GM12878 (cell line): Measurements from ENCODE around the gene SH2D7. TPM values are rescaled to one million over a fixed set of nuclear protein-coding genes. Genes with fewer than 3 reads are reported as not detected.

ENCODE experiments used
- ATAC-seq: fragments of 200-7000 bp; cut with Tn5 transposase; 3 replicates; pipeline ENCODE4 v1.9.1; 2020; ENCODE audit warnings: mild to moderate bottlenecking, moderate library complexity
- BruUV-seq: library from RNA; stranded (reverse); fragments of 400-500 nt; replicated peaks from 2 replicates; lab custom pipeline; 2021; lab: Mats Ljungman, UMichigan
- CTCF ChIA-PET: fragments of 300-600 bp; sonication (Branson Sonifier 250); formaldehyde crosslinking; extraction: SDS; loops from one replicate; lab custom pipeline; 2021; ENCODE audit warnings: inconsistent platforms; lab: Yijun Ruan, JAX
- POLR2A ChIA-PET: fragments of 350-600 bp; formaldehyde crosslinking; extraction: SDS; loops from one replicate; lab custom pipeline; 2021; ENCODE audit warnings: inconsistent platforms; lab: Charles Lee
- RAD21 ChIA-PET: fragments of 300-600 bp; sonication (Branson Sonifier 250); formaldehyde crosslinking; loops from one replicate; lab custom pipeline; 2023; ENCODE audit warnings: antibody characterized with exemption; ENCODE audit not compliant: unreplicated experiment; lab: Charles Lee
- SMC1A ChIA-PET: fragments of 300-600 bp; sonication (Branson Sonifier 250); formaldehyde crosslinking; loops from one replicate; lab custom pipeline; 2023; ENCODE audit not compliant: unreplicated experiment, uncharacterized antibody; lab: Charles Lee
- DNase-seq: peaks from one replicate; pipeline ENCODE4 v3.0.0-alpha.2; 2011; ENCODE audit warnings: low read depth, low spot score
- FAIRE-seq: peaks from 3 replicates; lab custom pipeline; 2011; peaks lifted over from hg19 to GRCh38; lab: Jason Lieb, UNC
- H2AFZ ChIP-seq: 2 replicates; pipeline ENCODE4 v1.6.0; 2011; ENCODE audit warnings: low read depth, low read length, control low read depth; ENCODE audit not compliant: control insufficient read depth
- H3K27ac ChIP-seq: 2 replicates; pipeline ENCODE4 v1.5.1; 2011; ENCODE audit warnings: control low read depth; ENCODE audit not compliant: control insufficient read depth, insufficient read depth
- H3K27me3 ChIP-seq, 2 experiments: replicated peaks in 1 of 2; 2 replicates each; pipeline versions ENCODE4 v1.6.0 to v1.6.1; 2011; ENCODE audit warnings: low read length in 1 of 2; ENCODE audit not compliant: control insufficient read depth in 2 of 2, insufficient read depth in 2 of 2
- H3K36me3 ChIP-seq, 2 experiments: 2 replicates each; pipeline ENCODE4 v1.5.1; 2011; ENCODE audit warnings: low read length in 1 of 2; ENCODE audit not compliant: control insufficient read depth in 2 of 2, insufficient read depth in 2 of 2
- H3K4me1 ChIP-seq: 2 replicates; pipeline ENCODE4 v1.6.1; 2011; ENCODE audit warnings: mild to moderate bottlenecking, low read length, moderate library complexity, mixed read lengths; ENCODE audit not compliant: control insufficient read depth, insufficient read depth
- H3K4me2 ChIP-seq: 2 replicates; pipeline ENCODE4 v1.6.0; 2011; ENCODE audit warnings: control low read depth; ENCODE audit not compliant: control insufficient read depth, insufficient read depth
- H3K4me3 ChIP-seq: fragments of 200-600 bp; sonication (generic); 2 replicates; pipeline ENCODE4 v1.5.1; 2016
- H3K79me2 ChIP-seq: 2 replicates; pipeline ENCODE4 v1.6.0; 2011; ENCODE audit warnings: low read length; ENCODE audit not compliant: control insufficient read depth, insufficient read depth
- H3K9ac ChIP-seq: 2 replicates; pipeline ENCODE4 v1.8.0; 2011; ENCODE audit warnings: low read length, control low read depth, mixed read lengths; ENCODE audit not compliant: control insufficient read depth, insufficient read depth
- H3K9me3 ChIP-seq: replicated peaks from 3 replicates; pipeline ENCODE4 v1.5.1; 2011; ENCODE audit warnings: mild to moderate bottlenecking, low read length; ENCODE audit not compliant: control insufficient read depth, insufficient read depth
- H4K20me1 ChIP-seq: 2 replicates; pipeline ENCODE4 v1.6.0; 2011; ENCODE audit not compliant: control insufficient read depth, insufficient read depth
- BCL11A ChIP-seq: IDR thresholded peaks from 2 replicates; pipeline ENCODE4 v1.6.1; 2011; ENCODE audit warnings: low read depth, low read length
- BCL3 ChIP-seq: IDR thresholded peaks from 2 replicates; pipeline ENCODE4 v1.6.1; 2011; ENCODE audit warnings: borderline replicate concordance, low read depth, mild to moderate bottlenecking, moderate library complexity, low read length; ENCODE audit not compliant: insufficient read depth, poor library complexity, severe bottlenecking
- HSF1 ChIP-seq: fragments of 150-350 bp; IDR thresholded peaks from 2 replicates; pipeline ENCODE4 v1.6.1; 2014; ENCODE audit warnings: mild to moderate bottlenecking, low read depth, low read length
- IRF3 ChIP-seq: fragments of 450-650 bp; IDR thresholded peaks from 2 replicates; pipeline ENCODE4 v1.6.1; 2014; ENCODE audit warnings: mild to moderate bottlenecking
- KAT2A ChIP-seq: conservative IDR thresholded peaks from 2 replicates; pipeline ENCODE4 v1.6.1; 2011; ENCODE audit warnings: low read depth, low read length; ENCODE audit not compliant: control insufficient read depth
- NBN ChIP-seq: fragments of 450-650 bp; IDR thresholded peaks from 2 replicates; pipeline ENCODE4 v1.6.1; 2016
- RFX5 ChIP-seq: IDR thresholded peaks from 2 replicates; pipeline ENCODE4 v1.6.1; 2011; ENCODE audit warnings: low read depth, low read length, improper control_type of control experiment
- TBL1XR1 ChIP-seq: IDR thresholded peaks from 2 replicates; pipeline ENCODE4 v1.6.1; 2012; ENCODE audit warnings: low read depth, low read length, improper control_type of control experiment
- YY1 ChIP-seq: IDR thresholded peaks from 2 replicates; pipeline ENCODE4 v1.6.1; 2011; ENCODE audit warnings: low read depth, mild to moderate bottlenecking, low read length
- ZNF384 ChIP-seq: IDR thresholded peaks from 2 replicates; pipeline ENCODE4 v1.6.1; 2012; ENCODE audit warnings: low read depth, mild to moderate bottlenecking, low read length, improper control_type of control experiment, borderline replicate concordance
- WGBS: methylation state at CpG from one replicate; pipeline ENCODE4 v1.1.6; 2016; ENCODE audit warnings: low lambda C conversion rate; ENCODE audit not compliant: insufficient replicate concordance, insufficient coverage; ENCODE audit errors: missing lambda C conversion rate; 5-methylcytosine and 5-hydroxymethylcytosine counted together
- in situ Hi-C: fragments of 300-500 bp; cut with MboI; formaldehyde crosslinking; loops from 9 replicates; pipeline ENCODE4 v1.14.3; 2018; ENCODE audit warnings: mixed read lengths
- intact Hi-C: fragments of 100-400 bp; cut with micrococcal nuclease; formaldehyde crosslinking; loops from one replicate; pipeline ENCODE4 v1.14.2; 2022; ENCODE audit not compliant: unreplicated experiment
- polyA plus RNA-seq, 11 experiments: library from polyadenylated mRNA; depleted of rRNA in 4 of 11; unstranded in 6 of 11; stranded (reverse) in 5 of 11; fragments of >200 nt; fragmentation: Nextera tagmentation in 4 of 11; fragmentation: Illumina TruSeq in 1 of 11; extraction: Ambion mirVana in 4 of 11; extraction: Trizol in 1 of 11; gene quantifications; 1 replicate in 1 of 11; 2 replicates in 10 of 11; pipeline versions ENCODE4 v1.2.1 to v1.2.3, GENCODE V29; 2011 to 2016; ENCODE audit warnings: inconsistent platforms in 2 of 11, missing spikeins in 2 of 11, low read depth in 1 of 11
- total RNA-seq, 4 experiments: library from RNA; depleted of rRNA in 3 of 4; stranded (reverse); fragments of >200 nt in 3 of 4; fragmentation: Illumina TruSeq in 1 of 4; extraction: Trizol in 1 of 4; gene quantifications; 2 replicates each; pipeline versions ENCODE4 v1.2.1 to v1.2.3, GENCODE V29; 2013 to 2021
- TF ChIP-seq, protein P1 (sequence below): IDR thresholded peaks from 2 replicates; pipeline ENCODE4 v1.6.1; 2012; ENCODE audit warnings: low read depth, low read length, improper control_type of control experiment

The SH2D7 gene
- total and polyA plus RNA-seq, 10 of the 15 experiments (the other 5 are each of a cell fraction or from before 2014, with no cell fraction given) = 0.04 to 0.06 TPM; not detected in 8

GRCh38 chr15:78082743-78083110 is 9.6 kb upstream of the SH2D7 start:
- H3K79me2 ChIP-seq = no peaks in the 10 kb centered on the region
- no peaks in the 10 kb centered on the region for H4K20me1 ChIP-seq
- H3K36me3 ChIP-seq = no peaks in the 10 kb centered on the region
- no peak for TF ChIP-seq KAT2A
- no peak for FAIRE-seq
- H3K4me3 ChIP-seq = no peak overlapping the region
- H3K9ac ChIP-seq = no peak overlapping the region
- ChIA-PET SMC1A (interaction anchor here (0.6 to 3.8 kb wide), 11 partner anchors 8 to 64 kb away, joined by 3 to 13 read pairs (median 4); no protein-coding TSS in a partner anchor), RAD21 (interaction anchor here (1.0 to 2.2 kb wide), 6 partner anchors 15 to 32 kb away, joined by 3 to 9 read pairs (median 4); no protein-coding TSS in a partner anchor), POLR2A (interaction anchor here (0.5 to 3.0 kb wide), 6 partner anchors 10 to 69 kb away, joined by 3 to 12 read pairs (median 4); no protein-coding TSS in a partner anchor), CTCF (interaction anchor here (0.8 to 3.1 kb wide), 7 partner anchors 13 to 182 kb away, joined by 4 to 16 read pairs (median 4); no protein-coding TSS in a partner anchor)
- peak; percentile 14; the same call in 2 of the 3 replicates for ATAC-seq
- in situ Hi-C loops (no loop called here), intact Hi-C loops (no loop called here)
- H3K9me3 ChIP-seq = no peaks in the 10 kb centered on the region
- H3K27ac ChIP-seq = no peak overlapping the region
- no TSS peak for BruUV-seq
- H3K4me2 ChIP-seq = no peak overlapping the region
- no peak overlapping the region for H2AFZ ChIP-seq
- no peak for DNase-seq
- peaks cover 8% of the 10 kb centered on the region for H3K4me1 ChIP-seq
- no peaks in the 10 kb centered on the region for H3K27me3 ChIP-seq
- WGBS = 56% methylated on average over 1 of the region's 1 CpG

DNA sequence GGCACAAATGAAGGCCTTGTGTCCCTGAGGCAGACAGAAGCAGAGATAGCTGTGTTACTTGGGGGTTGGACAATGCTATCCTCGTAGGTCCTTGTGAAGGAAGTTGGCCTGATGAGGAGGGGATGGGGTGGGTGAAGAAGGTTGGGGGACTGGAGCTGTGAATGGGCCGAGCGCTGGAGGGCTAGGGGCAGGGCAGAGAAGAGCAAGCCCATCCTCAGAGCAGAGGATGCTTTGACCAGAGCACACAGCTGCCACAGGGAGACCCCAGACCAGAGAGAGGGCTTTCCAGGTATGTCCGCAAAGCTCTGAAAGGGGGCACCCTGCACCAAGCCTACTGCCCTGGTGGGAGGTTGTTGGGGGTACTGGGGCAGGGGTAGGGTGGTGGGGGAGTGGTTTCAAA is 9.2 kb upstream of the SH2D7 start:
- BruUV-seq = no TSS peak
- Histone ChIP-seq H3K9ac (no peak overlapping the region), H2AFZ (no peak overlapping the region), H3K4me1 (peaks cover 13% of the 10 kb centered on the region), H3K4me3 (no peak overlapping the region), H3K79me2 (no peaks in the 10 kb centered on the region), H3K4me2 (no peak overlapping the region), H3K27me3 (no peaks in the 10 kb centered on the region), H3K9me3 (no peaks in the 10 kb centered on the region), H3K36me3 (no peaks in the 10 kb centered on the region), H4K20me1 (no peaks in the 10 kb centered on the region), H3K27ac (no peak overlapping the region)
- DNase-seq = no peak
- no peak for FAIRE-seq
- in situ Hi-C loops (no loop called here), intact Hi-C loops (no loop called here)
- POLR2A ChIA-PET = interaction anchor here (1.1 to 3.0 kb wide), 5 partner anchors 10 to 32 kb away, joined by 3 to 12 read pairs (median 5); no protein-coding TSS in a partner anchor
- SMC1A ChIA-PET = interaction anchor here (1.0 to 3.8 kb wide), 8 partner anchors 10 to 64 kb away, joined by 3 to 13 read pairs (median 4); no protein-coding TSS in a partner anchor
- no peak for ATAC-seq
- CTCF ChIA-PET = interaction anchor here (1.5 to 3.1 kb wide), 5 partner anchors 13 to 117 kb away, joined by 4 to 16 read pairs (median 5); no protein-coding TSS in a partner anchor
- RAD21 ChIA-PET = interaction anchor here (1.3 to 2.2 kb wide), 4 partner anchors 16 to 33 kb away, joined by 3 to 9 read pairs (median 4); no protein-coding TSS in a partner anchor
- WGBS = 57% methylated on average over 4 of the region's 4 CpGs
- no peak for TF ChIP-seq YY1
- TF ChIP-seq HSF1 = no peak
- no peak for TF ChIP-seq BCL11A
- TF ChIP-seq IRF3 = no peak
- TF ChIP-seq NBN = no peak
- no peak for TF ChIP-seq BCL3
- TF ChIP-seq, protein P1, sequence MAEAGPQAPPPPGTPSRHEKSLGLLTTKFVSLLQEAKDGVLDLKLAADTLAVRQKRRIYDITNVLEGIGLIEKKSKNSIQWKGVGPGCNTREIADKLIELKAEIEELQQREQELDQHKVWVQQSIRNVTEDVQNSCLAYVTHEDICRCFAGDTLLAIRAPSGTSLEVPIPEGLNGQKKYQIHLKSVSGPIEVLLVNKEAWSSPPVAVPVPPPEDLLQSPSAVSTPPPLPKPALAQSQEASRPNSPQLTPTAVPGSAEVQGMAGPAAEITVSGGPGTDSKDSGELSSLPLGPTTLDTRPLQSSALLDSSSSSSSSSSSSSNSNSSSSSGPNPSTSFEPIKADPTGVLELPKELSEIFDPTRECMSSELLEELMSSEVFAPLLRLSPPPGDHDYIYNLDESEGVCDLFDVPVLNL = no peak
- TF ChIP-seq ZNF384 = no peak
- no peak for TF ChIP-seq TBL1XR1
- no peak for TF ChIP-seq RFX5
